ENCODE data around the gene VDAC1.

DNA sequence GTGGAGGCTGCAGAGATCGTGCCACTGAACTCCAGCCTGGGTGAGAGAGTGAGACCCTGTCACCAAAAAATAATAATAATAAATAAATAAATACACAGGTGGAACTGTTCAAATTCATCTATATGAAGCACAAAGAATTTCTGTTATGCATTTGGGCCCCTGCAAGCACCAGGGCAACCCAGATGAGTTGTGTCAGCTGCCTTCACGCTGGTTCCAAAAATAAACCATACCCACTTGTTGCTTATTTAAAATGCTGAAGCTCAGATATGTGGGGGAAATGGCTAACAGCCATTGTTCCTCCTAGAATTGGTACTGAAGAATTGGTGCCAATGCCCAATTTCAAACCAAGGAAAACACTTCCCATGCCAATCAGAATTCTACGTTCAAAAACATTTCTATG, 25.8 kb downstream of the VDAC1 start:
- TF ChIP-seq, protein P1, sequence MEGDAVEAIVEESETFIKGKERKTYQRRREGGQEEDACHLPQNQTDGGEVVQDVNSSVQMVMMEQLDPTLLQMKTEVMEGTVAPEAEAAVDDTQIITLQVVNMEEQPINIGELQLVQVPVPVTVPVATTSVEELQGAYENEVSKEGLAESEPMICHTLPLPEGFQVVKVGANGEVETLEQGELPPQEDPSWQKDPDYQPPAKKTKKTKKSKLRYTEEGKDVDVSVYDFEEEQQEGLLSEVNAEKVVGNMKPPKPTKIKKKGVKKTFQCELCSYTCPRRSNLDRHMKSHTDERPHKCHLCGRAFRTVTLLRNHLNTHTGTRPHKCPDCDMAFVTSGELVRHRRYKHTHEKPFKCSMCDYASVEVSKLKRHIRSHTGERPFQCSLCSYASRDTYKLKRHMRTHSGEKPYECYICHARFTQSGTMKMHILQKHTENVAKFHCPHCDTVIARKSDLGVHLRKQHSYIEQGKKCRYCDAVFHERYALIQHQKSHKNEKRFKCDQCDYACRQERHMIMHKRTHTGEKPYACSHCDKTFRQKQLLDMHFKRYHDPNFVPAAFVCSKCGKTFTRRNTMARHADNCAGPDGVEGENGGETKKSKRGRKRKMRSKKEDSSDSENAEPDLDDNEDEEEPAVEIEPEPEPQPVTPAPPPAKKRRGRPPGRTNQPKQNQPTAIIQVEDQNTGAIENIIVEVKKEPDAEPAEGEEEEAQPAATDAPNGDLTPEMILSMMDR (IDR thresholded peaks at IDR 0.05), result no peak
- TF ChIP-seq EP300 (IDR thresholded peaks at IDR 0.05), result no peak
- no peak for TF ChIP-seq POLR2AphosphoS5 (IDR thresholded peaks at IDR 0.05)
